Kidney tubule cell (primary cell): Measurements from ENCODE around the gene FOXO3B.
"Not testable (repeated sequence)": the region's sequence is repeated elsewhere in the genome, so short reads cannot be mapped to it uniquely, and the experiment has no call there.

Experiments
- DNase-seq: peaks from one replicate; pipeline ENCODE4 v3.0.0-alpha.2; 2018; ENCODE audit warnings: low spot score

Gene FOXO3B

DNA sequence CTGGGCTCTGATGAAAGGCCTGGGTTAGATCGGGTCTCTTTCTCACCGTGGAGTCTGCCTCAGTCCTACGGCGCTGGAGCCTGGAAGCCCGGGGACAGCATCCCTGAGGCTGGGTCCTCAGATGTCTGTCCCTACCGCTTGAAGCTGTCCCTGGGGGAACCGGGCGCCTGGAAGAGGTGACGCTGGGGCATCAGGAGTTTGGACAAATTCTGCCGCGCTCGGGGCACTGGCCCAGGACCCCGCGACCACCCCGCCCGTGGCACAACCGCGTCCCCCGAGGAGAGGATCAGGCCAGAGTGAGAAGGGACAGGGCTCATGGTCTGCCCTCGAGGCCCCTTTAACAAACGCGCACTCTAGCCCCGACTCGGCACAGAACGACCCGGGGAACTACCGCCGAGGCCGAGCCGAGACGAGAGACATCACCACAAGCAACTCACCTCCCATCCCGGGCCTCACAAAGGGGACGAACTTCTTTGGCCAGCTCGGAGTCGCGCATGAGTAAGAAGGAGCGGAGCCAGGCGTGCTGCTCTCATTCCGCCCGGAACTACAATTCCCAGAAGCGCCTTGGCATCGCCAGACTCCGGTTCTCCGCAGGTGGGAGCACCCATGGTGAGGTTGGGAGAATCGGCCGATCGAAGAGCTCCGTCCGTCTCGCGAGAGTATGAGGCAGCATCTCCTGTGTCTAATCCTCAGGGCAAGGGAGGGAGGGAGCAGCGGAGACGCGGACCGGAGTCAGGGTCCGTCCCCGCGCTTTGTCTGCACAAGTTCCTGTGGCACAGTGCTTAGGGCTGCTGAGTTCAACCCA, at the start of gene FOXO3B:
Gene FOXO3B (minus strand): TSS at position 548 of the 805 bp plus-strand sequence. CDS start 663 bp downstream, outside the sequence.
- DNase-seq = peak; percentile 91

- peak; percentile 25 for DNase-seq
These were observed 41.4 kb upstream of the FOXO3B start for GRCh38 chr17:18723509-18723908.

GRCh38 chr17:18722612-18723011, 40.5 kb upstream of the FOXO3B start:
- DNase-seq = not testable (repeated sequence)

GRCh38 chr17:18721775-18722547, 39.8 kb upstream of the FOXO3B start:
- not testable (repeated sequence) for DNase-seq

DNA sequence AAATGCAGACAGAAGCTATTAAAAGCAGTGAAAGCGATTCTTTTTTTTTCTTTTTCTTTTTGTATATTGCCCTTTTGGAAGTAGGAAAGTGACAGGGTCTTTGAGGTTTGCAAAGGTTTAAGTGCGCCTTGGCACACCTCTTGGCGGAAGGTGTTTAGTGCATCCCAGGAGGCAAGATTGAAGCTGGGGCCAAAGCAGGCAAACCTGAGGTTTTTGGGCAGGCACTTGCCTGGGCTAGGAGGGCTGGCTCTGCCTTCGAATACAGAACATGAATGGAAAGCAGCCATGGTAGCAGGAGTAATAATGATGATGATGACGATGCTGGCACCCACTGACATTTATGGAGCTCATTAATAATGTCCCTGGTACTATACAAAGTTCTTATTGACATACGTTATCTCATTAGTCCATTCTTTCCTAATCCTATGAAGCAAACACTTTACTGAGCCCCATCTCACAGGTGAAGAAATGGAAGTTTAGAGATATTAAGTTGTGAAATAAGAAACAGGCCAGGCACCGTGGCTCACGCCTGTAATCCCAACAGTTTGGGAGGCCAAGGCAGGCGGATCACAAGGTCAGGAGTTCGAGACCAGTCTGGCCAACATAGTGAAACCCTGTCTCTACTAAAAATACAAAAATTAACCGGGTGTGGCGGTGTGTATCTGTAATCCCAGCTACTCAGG, 37.5 kb upstream of the FOXO3B start:
- DNase-seq = not testable (repeated sequence)

DNA sequence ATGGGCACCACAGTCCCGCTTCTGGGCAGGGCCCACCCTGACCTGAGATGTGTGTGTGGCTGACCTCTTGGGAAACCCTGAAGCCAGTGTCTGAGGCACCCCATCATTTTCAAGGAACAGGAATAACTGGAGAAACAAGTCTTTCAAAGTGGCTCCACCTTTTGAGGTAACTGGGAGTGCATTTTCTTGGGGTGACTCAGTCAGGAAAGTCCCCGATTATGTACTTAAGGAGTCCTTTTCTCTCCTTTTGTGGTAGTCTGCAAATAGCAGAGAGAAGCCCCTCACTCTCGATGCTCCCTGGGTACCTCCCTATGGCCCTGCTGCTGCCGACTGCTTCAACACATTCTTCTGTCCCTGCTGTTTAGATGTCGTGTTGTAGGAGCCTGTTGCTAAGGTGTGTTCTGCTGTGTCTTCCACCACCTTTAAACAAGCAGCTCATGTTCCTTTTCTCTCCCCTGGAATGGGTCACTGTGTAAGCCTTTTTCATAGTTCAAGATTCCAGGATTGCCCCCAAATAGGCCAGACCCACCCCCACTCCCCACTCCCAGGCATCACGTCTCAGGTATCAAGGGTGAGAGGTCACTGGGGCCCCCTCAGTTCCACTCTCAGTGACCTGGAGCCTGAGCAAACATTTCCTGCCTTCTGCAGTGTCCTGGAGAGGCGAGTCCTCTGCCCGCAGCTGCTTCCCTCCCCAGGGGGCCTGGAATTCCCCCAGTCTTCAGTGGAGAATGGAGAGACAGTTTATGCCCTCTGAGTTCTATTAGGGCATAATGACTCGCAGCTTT, 36.7 kb upstream of the FOXO3B start:
- peak; percentile 89 for DNase-seq

DNA sequence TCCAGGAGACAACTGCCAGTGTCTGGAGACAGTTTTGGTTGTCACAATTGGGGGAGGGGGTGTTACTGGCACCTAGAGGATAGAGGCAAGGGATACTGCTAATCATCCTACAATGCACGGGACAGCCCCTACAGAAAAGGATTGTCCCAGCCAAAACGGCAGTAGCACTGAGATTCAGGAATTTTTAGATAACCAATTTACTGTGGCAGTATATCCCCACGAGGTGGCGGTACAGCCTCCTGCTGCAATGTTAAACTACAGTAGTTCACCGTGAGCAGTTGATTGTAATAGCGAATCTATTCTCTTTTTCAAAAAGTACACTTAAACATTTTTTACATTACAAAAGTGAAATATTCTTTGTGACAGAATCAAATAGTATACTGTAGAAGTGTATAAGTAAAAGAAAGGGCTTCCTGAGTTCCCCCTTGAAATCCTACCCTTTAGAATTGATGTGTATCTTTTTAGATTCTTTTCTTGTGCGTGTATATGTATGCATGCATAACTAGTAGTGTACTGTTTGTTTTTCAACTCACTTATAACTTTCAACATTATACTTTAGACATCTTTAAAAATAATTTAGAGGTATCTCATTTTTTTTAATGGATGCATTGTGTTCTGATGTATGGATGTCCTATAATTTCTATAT, 30.4 kb upstream of the FOXO3B start:
- peak; percentile 60 for DNase-seq

DNA sequence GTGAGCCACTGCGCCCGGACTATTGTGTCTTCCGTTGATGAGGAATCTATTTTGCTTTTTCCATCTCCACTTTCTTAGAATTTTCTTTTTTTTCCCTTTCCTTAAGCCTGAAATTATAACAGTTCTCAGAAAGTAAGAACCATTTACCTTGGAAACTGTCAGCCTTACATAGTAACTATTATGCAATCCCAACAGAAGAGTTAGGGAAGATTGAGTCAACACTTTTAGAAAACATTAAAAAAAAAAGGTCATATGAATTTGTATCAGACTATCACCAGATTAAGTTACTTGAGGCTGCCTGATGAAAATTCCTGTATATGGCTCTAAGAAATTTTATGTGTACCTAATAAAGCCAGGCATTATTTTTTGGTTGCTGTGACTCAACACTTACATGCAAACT, 26.1 kb upstream of the FOXO3B start:
- not testable (repeated sequence) for DNase-seq

DNA sequence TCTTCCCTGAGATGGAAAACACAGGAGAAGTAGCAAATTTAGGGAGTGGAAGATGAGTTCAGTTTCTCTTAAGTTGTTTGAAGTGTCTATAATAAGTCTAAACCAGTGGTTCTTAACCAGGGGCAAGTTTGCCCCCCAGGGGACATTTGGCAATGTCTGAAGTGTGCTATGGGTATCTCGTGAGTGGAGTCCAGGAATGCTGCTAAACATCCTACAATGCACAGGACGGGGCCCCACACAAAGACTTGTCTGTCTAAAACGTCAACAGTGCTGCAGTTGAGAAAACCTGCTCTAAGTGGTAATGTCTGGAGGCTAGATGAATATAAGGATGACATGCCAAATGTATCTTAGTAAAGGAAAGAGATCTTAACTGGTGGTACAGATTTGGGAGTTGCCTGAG, 23.8 kb upstream of the FOXO3B start:
- not testable (repeated sequence) for DNase-seq

GRCh38 chr17:18698473-18699103, 16.5 kb upstream of the FOXO3B start:
- not testable (repeated sequence) for DNase-seq

- DNase-seq = not testable (repeated sequence)
These were observed 13.0 kb upstream of the FOXO3B start for GRCh38 chr17:18695143-18695542.

DNA sequence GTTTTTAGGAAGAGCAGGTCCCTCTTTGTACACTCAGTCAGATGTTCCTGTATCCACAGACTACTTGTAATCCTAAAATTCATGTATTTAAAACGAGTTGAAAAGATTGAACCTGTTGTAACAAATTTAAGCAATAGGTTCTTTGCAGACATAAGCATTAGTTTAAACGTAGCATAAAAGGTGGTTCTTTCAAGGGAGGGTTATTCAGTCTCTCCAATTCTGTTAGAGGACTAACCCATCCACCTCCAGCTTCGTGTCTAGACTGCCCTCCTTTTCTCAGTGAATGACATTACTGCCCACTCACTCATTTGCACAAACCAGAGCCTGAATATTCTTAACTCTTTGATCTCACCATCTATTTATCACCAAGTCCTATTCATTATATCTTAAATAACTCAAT, 554 bp upstream of the FOXO3B start:
- not testable (repeated sequence) for DNase-seq

DNA sequence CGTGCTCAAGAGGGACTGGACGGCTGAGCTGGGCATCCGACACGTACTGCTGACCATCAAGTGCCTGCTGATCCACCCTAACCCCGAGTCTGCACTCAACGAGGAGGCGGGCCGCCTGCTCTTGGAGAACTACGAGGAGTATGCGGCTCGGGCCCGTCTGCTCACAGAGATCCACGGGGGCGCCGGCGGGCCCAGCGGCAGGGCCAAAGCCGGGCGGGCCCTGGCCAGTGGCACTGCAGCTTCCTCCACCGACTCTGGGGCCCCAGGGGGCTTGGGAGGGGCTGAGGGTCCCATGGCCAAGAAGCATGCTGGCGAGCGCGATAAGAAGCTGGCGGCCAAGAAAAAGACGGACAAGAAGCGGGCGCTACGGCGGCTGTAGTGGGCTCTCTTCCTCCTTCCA, 4.7 kb downstream of the FOXO3B start:
- DNase-seq = not testable (repeated sequence)

- DNase-seq = not testable (repeated sequence)
These were observed 5.2 kb downstream of the FOXO3B start for GRCh38 chr17:18676928-18677327.

DNA sequence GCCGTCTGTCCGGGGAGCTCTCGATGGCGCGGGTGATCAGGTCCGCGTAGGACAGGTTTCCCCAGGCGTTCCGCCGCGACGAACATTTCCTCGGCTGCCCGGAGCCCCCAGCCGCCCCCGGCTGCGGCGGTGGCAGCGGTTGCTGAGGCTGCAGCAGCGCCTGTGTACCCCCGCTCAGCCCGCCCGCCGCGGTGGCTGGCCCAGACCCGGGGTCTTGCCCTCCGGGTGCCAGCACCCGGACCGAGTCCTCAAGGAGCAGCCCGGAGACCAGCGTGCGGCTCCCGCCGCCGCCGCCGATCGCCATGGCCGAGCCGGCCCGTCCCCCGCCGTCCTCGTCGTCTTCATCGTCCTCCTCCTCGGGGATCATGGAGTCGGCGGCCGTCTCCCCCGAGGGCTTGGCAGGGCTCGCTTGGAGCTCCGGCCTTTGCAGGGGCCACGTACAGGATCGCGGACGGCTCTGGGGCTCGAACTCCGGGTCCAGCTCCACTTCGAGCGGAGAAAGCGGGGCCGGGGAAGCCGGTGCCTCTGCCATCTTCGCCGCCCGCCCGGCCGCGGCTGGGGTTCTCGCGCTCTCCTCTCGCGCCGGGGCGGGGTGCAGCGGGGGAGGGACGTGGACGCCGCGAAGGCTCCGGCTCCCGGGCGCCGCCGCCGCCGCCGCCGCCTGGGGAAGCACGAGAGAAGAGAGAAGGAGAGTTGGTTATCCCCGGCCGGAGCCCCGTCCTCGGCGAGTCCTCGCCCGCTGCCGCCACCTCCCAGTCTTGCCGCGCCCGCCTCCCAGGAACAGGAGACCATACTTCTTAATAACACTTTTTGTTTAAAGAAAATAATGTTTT, 9.5 kb downstream of the FOXO3B start:
- DNase-seq = not testable (repeated sequence)

GRCh38 chr17:18668625-18669024, 13.5 kb downstream of the FOXO3B start:
- DNase-seq = not testable (repeated sequence)

- DNase-seq = not testable (repeated sequence)
These were observed 14.6 kb downstream of the FOXO3B start for GRCh38 chr17:18667535-18667934.

- not testable (repeated sequence) for DNase-seq
These were observed 15.8 kb downstream of the FOXO3B start for GRCh38 chr17:18666326-18666725.

GRCh38 chr17:18661924-18662624, 20.0 kb downstream of the FOXO3B start:
- not testable (repeated sequence) for DNase-seq
